H1 (cell line): ENCODE data around the gene IREB2. TPM values are rescaled to one million over a fixed set of nuclear protein-coding genes. Genes with fewer than 3 reads are reported as not detected.

ENCODE experiments used
- CTCF ChIA-PET: fragments of 300-600 bp; sonication (Branson Sonifier 250); formaldehyde crosslinking; loops from one replicate; lab custom pipeline; 2021; ENCODE audit not compliant: partially characterized antibody; lab: Charles Lee
- POLR2A ChIA-PET: fragments of 300-600 bp; sonication (Branson Sonifier 250); formaldehyde crosslinking; loops from one replicate; lab custom pipeline; 2021; ENCODE audit warnings: inconsistent platforms; ENCODE audit not compliant: partially characterized antibody; lab: Charles Lee
- DNase-seq, 2 experiments: peaks; one replicate each; pipeline versions ENCODE4 v3.0.0 to v3.0.0-alpha.2; 2010 to 2022; ENCODE audit warnings: low spot score in 2 of 2, low read depth in 1 of 2, mixed read lengths in 1 of 2
- FAIRE-seq: peaks from 2 replicates; lab custom pipeline; 2011; peaks lifted over from hg19 to GRCh38; lab: Jason Lieb, UNC
- H2AFZ ChIP-seq: 2 replicates; pipeline ENCODE4 v1.8.1; 2012; ENCODE audit warnings: low read length, inconsistent platforms
- H2AK5ac ChIP-seq: 2 replicates; pipeline ENCODE4 v1.6.1; 2013; ENCODE audit warnings: low read depth, low read length
- H2BK120ac ChIP-seq: replicated peaks from 2 replicates; pipeline ENCODE3; 2013; ENCODE audit warnings: low read depth, low read length, inconsistent platforms
- H2BK12ac ChIP-seq: 2 replicates; pipeline ENCODE4 v1.6.1; 2013; ENCODE audit warnings: low read depth, low read length
- H2BK15ac ChIP-seq: 2 replicates; pipeline ENCODE4 v1.6.1; 2013; ENCODE audit warnings: low read length
- H2BK20ac ChIP-seq: 2 replicates; pipeline ENCODE4 v1.6.1; 2013; ENCODE audit warnings: low read length
- H2BK5ac ChIP-seq: 2 replicates; pipeline ENCODE4 v1.6.1; 2013; ENCODE audit warnings: low read depth, low read length
- H3K14ac ChIP-seq: 2 replicates; pipeline ENCODE4 v1.6.1; 2013; ENCODE audit warnings: inconsistent platforms; ENCODE audit not compliant: insufficient read length
- H3K18ac ChIP-seq: 2 replicates; pipeline ENCODE4 v1.6.1; 2013; ENCODE audit warnings: low read length; ENCODE audit errors: extremely low read depth
- H3K23ac ChIP-seq: 2 replicates; pipeline ENCODE4 v1.6.1; 2013; ENCODE audit warnings: inconsistent platforms; ENCODE audit not compliant: insufficient read length
- H3K23me2 ChIP-seq: 2 replicates; pipeline ENCODE4 v1.6.1; 2013; ENCODE audit warnings: low read depth, low read length
- H3K27ac ChIP-seq: 2 replicates; pipeline ENCODE4 v1.6.1; 2011; ENCODE audit warnings: low read depth, low read length, inconsistent platforms
- H3K27me3 ChIP-seq, 4 experiments: replicated peaks in 1 of 4; 1 replicate in 1 of 4; 2 replicates in 3 of 4; pipeline versions ENCODE4 v1.6.1 to v1.8.1; 2011 to 2013; ENCODE audit warnings: low read length in 3 of 4, mild to moderate bottlenecking in 3 of 4, inconsistent platforms in 2 of 4, mixed read lengths in 2 of 4, moderate library complexity in 1 of 4; ENCODE audit not compliant: control insufficient read depth in 3 of 4, insufficient read depth in 3 of 4; ENCODE audit errors: extremely low read depth in 1 of 4
- H3K36me3 ChIP-seq, 4 experiments: 2 replicates each; pipeline versions ENCODE4 v1.6.1 to v1.8.1; 2011 to 2013; ENCODE audit warnings: mild to moderate bottlenecking in 4 of 4, low read length in 3 of 4, moderate library complexity in 2 of 4, control low read depth in 1 of 4, inconsistent platforms in 1 of 4; ENCODE audit not compliant: insufficient read depth in 4 of 4, control insufficient read depth in 2 of 4
- H3K4ac ChIP-seq: replicated peaks from 2 replicates; pipeline ENCODE3; 2013; ENCODE audit warnings: low read length, low read depth, mixed read lengths, inconsistent platforms; ENCODE audit not compliant: insufficient read length
- H3K4me1 ChIP-seq, 4 experiments: replicated peaks in 1 of 4; 1 replicate in 1 of 4; 2 replicates in 3 of 4; pipeline versions ENCODE4 v1.6.1 to v1.8.1; 2011 to 2013; ENCODE audit warnings: low read length in 3 of 4, inconsistent platforms in 2 of 4, mixed read lengths in 1 of 4; ENCODE audit not compliant: insufficient read depth in 4 of 4, control insufficient read depth in 3 of 4
- H3K4me2 ChIP-seq, 2 experiments: 2 replicates each; pipeline versions ENCODE4 v1.6.1 to v1.8.1; 2011 to 2013; ENCODE audit warnings: low read depth in 2 of 2, low read length in 2 of 2, control low read depth in 1 of 2, inconsistent platforms in 1 of 2, mild to moderate bottlenecking in 1 of 2; ENCODE audit not compliant: insufficient read depth in 1 of 2
- H3K4me3 ChIP-seq, 4 experiments: fragments of 200-600, 300-600 bp in 1 of 4; sonication (generic), shearing (Covaris generic), sonication (Bioruptor Twin) in 1 of 4; 2 replicates each; pipeline versions ENCODE4 v1.5.1 to v1.8.1; 2011 to 2016; ENCODE audit warnings: low read length in 4 of 4, low read depth in 3 of 4, control low read depth in 2 of 4, inconsistent platforms in 2 of 4, mild to moderate bottlenecking in 2 of 4, mixed read lengths in 1 of 4, moderate library complexity in 1 of 4; ENCODE audit not compliant: insufficient read depth in 2 of 4; ENCODE audit errors: extremely low read depth in 1 of 4
- H3K56ac ChIP-seq: replicated peaks from 2 replicates; pipeline ENCODE3; 2013; ENCODE audit warnings: low read depth, mild to moderate bottlenecking, mixed read lengths, low read length, inconsistent platforms; ENCODE audit not compliant: insufficient read length
- H3K79me1 ChIP-seq: 2 replicates; pipeline ENCODE4 v1.6.1; 2013; ENCODE audit warnings: low read depth, low read length, control low read depth
- H3K79me2 ChIP-seq, 2 experiments: 2 replicates each; pipeline versions ENCODE4 v1.6.1 to v1.8.1; 2012 to 2013; ENCODE audit warnings: low read length in 2 of 2, mild to moderate bottlenecking in 2 of 2, inconsistent platforms in 1 of 2; ENCODE audit not compliant: insufficient read depth in 2 of 2, control insufficient read depth in 1 of 2
- H3K9ac ChIP-seq, 4 experiments: replicated peaks in 1 of 4; 1 replicate in 1 of 4; 2 replicates in 3 of 4; pipeline versions ENCODE4 v1.6.1 to v1.8.1; 2011 to 2013; ENCODE audit warnings: low read depth in 3 of 4, low read length in 3 of 4, control low read depth in 2 of 4, mild to moderate bottlenecking in 2 of 4, moderate library complexity in 2 of 4, inconsistent platforms in 1 of 4; ENCODE audit errors: extremely low read depth in 1 of 4
- H3K9me3 ChIP-seq, 2 experiments: 2 replicates each; pipeline versions ENCODE4 v1.6.1 to v1.8.1; 2012 to 2013; ENCODE audit warnings: mild to moderate bottlenecking in 2 of 2, moderate library complexity in 2 of 2, control low read depth in 1 of 2, inconsistent platforms in 1 of 2, low read depth in 1 of 2, low read length in 1 of 2, mixed read lengths in 1 of 2; ENCODE audit not compliant: insufficient read depth in 2 of 2
- H4K20me1 ChIP-seq, 2 experiments: replicated peaks in 1 of 2; 2 replicates each; pipeline versions ENCODE3 to v1.8.1; 2011 to 2013; ENCODE audit warnings: inconsistent platforms in 2 of 2, low read length in 2 of 2, mild to moderate bottlenecking in 1 of 2; ENCODE audit not compliant: insufficient read depth in 2 of 2, control insufficient read depth in 1 of 2
- H4K5ac ChIP-seq: 2 replicates; pipeline ENCODE4 v1.6.1; 2013; ENCODE audit warnings: low read length, low read depth, mixed read lengths, inconsistent platforms; ENCODE audit not compliant: insufficient read length
- H4K8ac ChIP-seq: 2 replicates; pipeline ENCODE4 v1.8.0; 2013; ENCODE audit warnings: mild to moderate bottlenecking, moderate library complexity, low read length, inconsistent platforms; ENCODE audit not compliant: insufficient read depth; ENCODE audit errors: extremely low read depth
- H4K91ac ChIP-seq: replicated peaks from 2 replicates; pipeline ENCODE3; 2013; ENCODE audit warnings: low read length, mixed read lengths, inconsistent platforms; ENCODE audit not compliant: insufficient read length
- GABPA ChIP-seq: IDR thresholded peaks from 2 replicates; pipeline ENCODE4 v1.6.1; 2011; ENCODE audit warnings: mild to moderate bottlenecking, low read length, moderate library complexity, borderline replicate concordance; ENCODE audit not compliant: insufficient read depth
- JUN ChIP-seq: IDR thresholded peaks from 2 replicates; pipeline ENCODE4 v1.6.1; 2011; ENCODE audit warnings: low read depth, mild to moderate bottlenecking, improper control_type of control experiment, low read length
- TBP ChIP-seq: IDR thresholded peaks from 2 replicates; pipeline ENCODE4 v1.6.1; 2011; ENCODE audit warnings: low read depth, low read length, improper control_type of control experiment
- ZNF274 ChIP-seq: IDR thresholded peaks from 2 replicates; pipeline ENCODE4 v1.7.0; 2012; ENCODE audit warnings: low read length, borderline replicate concordance; ENCODE audit errors: extremely low read depth
- WGBS, 2 experiments: shearing (Covaris generic) in 1 of 2; methylation state at CpG; one replicate each; pipeline versions ENCODE4 v1.1.6 to v1.1.7; 2013 to 2015; ENCODE audit warnings: low lambda C conversion rate in 2 of 2, mixed read lengths in 2 of 2, inconsistent platforms in 1 of 2, low coverage in 1 of 2, missing lambda C conversion rate in 1 of 2; ENCODE audit not compliant: insufficient replicate concordance in 2 of 2, insufficient coverage in 1 of 2, insufficient read length in 1 of 2; ENCODE audit errors: extremely low coverage in 1 of 2, missing lambda C conversion rate in 1 of 2; 5-methylcytosine and 5-hydroxymethylcytosine counted together
- polyA plus RNA-seq, 7 experiments: library from polyadenylated mRNA; depleted of rRNA in 3 of 7; stranded (reverse) in 5 of 7; unstranded in 2 of 7; fragments of >200 nt in 5 of 7; fragments of 200-250 nt in 2 of 7; gene quantifications; 1 replicate in 5 of 7; 2 replicates in 1 of 7; 4 replicates in 1 of 7; pipeline versions ENCODE4 v1.2.1 to v1.2.3, GENCODE V29; 2011 to 2013; ENCODE audit warnings: missing spikeins in 2 of 7, mixed read lengths in 2 of 7
- total RNA-seq: library from RNA; stranded (reverse); fragmentation: NEBNext Ultra II Directional; extraction: Animal tissue kit (Norgen Biotek cat#: 25700); gene quantifications from 2 replicates; pipeline ENCODE4 v1.2.1, GENCODE V29; 2021

The IREB2 gene
- total and polyA plus RNA-seq, 2 of the 8 experiments (the other 6 are each of a cell fraction or from before 2014, with no cell fraction given): 21.0 to 103 TPM

GRCh38 chr15:78440375-78441373, 2.7 kb downstream of the IREB2 start:
- no peak overlapping the region for H3K23ac ChIP-seq
- peaks cover 4% of the 10 kb centered on the region in 2 experiments for H4K20me1 ChIP-seq
- WGBS, 2 experiments: 84% methylated on average over 3 of the region's 3 CpGs; no CpG with 5 or more reads in 1 of the 2 experiments
- H3K14ac ChIP-seq: no peak overlapping the region
- peaks cover 16 to 71% of the 10 kb centered on the region in 2 experiments for H3K79me2 ChIP-seq
- H3K27me3 ChIP-seq: no peaks in the 10 kb centered on the region
- H2BK20ac ChIP-seq: no peak overlapping the region
- no peak overlapping the region; a peak in 1 of 7 replicates for H3K9ac ChIP-seq
- FAIRE-seq (no peak), DNase-seq (no peak)
- TF ChIP-seq TBP (no peak), GABPA (no peak), JUN (no peak), ZNF274 (no peak)
- H4K8ac ChIP-seq: no peak overlapping the region
- H2AK5ac ChIP-seq: no peak overlapping the region
- no peak overlapping the region for H3K4ac ChIP-seq
- no peak overlapping the region for H2BK15ac ChIP-seq
- H3K9me3 ChIP-seq: no peaks in the 10 kb centered on the region
- ChIA-PET CTCF (interaction anchor here (1.5 kb wide), 1 partner anchor 17 kb away, joined by 6 read pairs; no protein-coding TSS in a partner anchor), POLR2A (interaction anchor here (0.5 to 5.6 kb wide), 3 partner anchors 10 to 210 kb away, joined by 3 to 51 read pairs (median 4); no protein-coding TSS in a partner anchor)
- no peak overlapping the region for H2AFZ ChIP-seq
- H3K18ac ChIP-seq: no peak overlapping the region
- peaks cover 6% of the 10 kb centered on the region; the same call in 1 of the 2 replicates for H3K23me2 ChIP-seq
- H4K5ac ChIP-seq: no peak overlapping the region
- H3K4me1 ChIP-seq: no peaks in the 10 kb centered on the region
- H3K4me3 ChIP-seq: no peak overlapping the region
- H3K79me1 ChIP-seq: peaks cover 4% of the 10 kb centered on the region; the same call in 1 of the 2 replicates
- no peak overlapping the region for H2BK120ac ChIP-seq
- no peak overlapping the region for H2BK12ac ChIP-seq
- no peak overlapping the region for H3K27ac ChIP-seq
- H3K4me2 ChIP-seq: no peak overlapping the region; a peak in 1 of 4 replicates
- H3K36me3 ChIP-seq: peaks cover 2 to 46% (median 24%) of the 10 kb centered on the region in 4 experiments
- no peak overlapping the region for H4K91ac ChIP-seq
- no peak overlapping the region for H3K56ac ChIP-seq
- no peak overlapping the region for H2BK5ac ChIP-seq
